B cell (primary cell): ENCODE results near the gene RNF212. TPM values are rescaled to one million over a fixed set of nuclear protein-coding genes. Genes with fewer than 3 reads are reported as not detected.

Source experiments
- ATAC-seq: fragments of 200-7000 bp; cut with Tn5 transposase; one replicate; pipeline ENCODE4 v1.10.0; 2021; ENCODE audit warnings: low read depth, mild to moderate bottlenecking, moderate number of reproducible peaks, moderate library complexity
- CTCF ChIA-PET: fragments of 350-600 bp; sonication (Branson Sonifier 250); formaldehyde crosslinking; loops from one replicate; lab custom pipeline; 2021; ENCODE audit warnings: antibody characterized with exemption, inconsistent platforms; lab: Charles Lee
- POLR2A ChIA-PET: fragments of 350-600 bp; sonication (Branson Sonifier 250); formaldehyde crosslinking; loops from one replicate; lab custom pipeline; 2021; ENCODE audit warnings: antibody characterized with exemption; lab: Charles Lee
- DNase-seq: peaks from one replicate; pipeline ENCODE4 v3.0.0; 2013
- H2AFZ ChIP-seq: 2 replicates; pipeline ENCODE4 v1.6.1; 2012; ENCODE audit warnings: mild to moderate bottlenecking, low read depth, low read length; ENCODE audit not compliant: insufficient read depth, poor library complexity, severe bottlenecking
- H3K27ac ChIP-seq, 2 donors: 1 replicate in 1 of 2; 2 replicates in 1 of 2; pipeline ENCODE4 v1.5.1; 2012 to 2013; ENCODE audit warnings: low read length in 2 of 2, mild to moderate bottlenecking in 2 of 2, moderate library complexity in 1 of 2
- H3K27me3 ChIP-seq, 4 experiments: fragments of 200-600 bp in 1 of 4; sonication (generic) in 1 of 4; replicated peaks in 1 of 4; 1 replicate in 2 of 4; 2 replicates in 2 of 4; pipeline versions ENCODE4 v1.6.1 to v1.7.0; 2013 to 2016; ENCODE audit warnings: low read length in 3 of 4, mild to moderate bottlenecking in 2 of 4, mixed read lengths in 1 of 4, moderate library complexity in 1 of 4; ENCODE audit not compliant: insufficient read depth in 4 of 4, control insufficient read depth in 3 of 4; ENCODE audit errors: control extremely low read depth in 1 of 4
- H3K36me3 ChIP-seq, 2 experiments: replicated peaks in 1 of 2; 1 replicate in 1 of 2; 2 replicates in 1 of 2; pipeline versions ENCODE4 v1.6.1 to v1.7.1; 2013; ENCODE audit warnings: low read length in 1 of 2; ENCODE audit not compliant: insufficient read depth in 2 of 2, control insufficient read depth in 1 of 2; ENCODE audit errors: control extremely low read depth in 1 of 2, extremely low read depth in 1 of 2
- H3K4me1 ChIP-seq, 2 donors: fragments of 200-600 bp in 1 of 2; sonication (generic) in 1 of 2; 1 replicate in 1 of 2; 2 replicates in 1 of 2; pipeline versions ENCODE4 v1.5.1 to v1.6.1; 2013 to 2017; ENCODE audit warnings: low read length in 2 of 2; ENCODE audit not compliant: control insufficient read depth in 2 of 2, insufficient read depth in 2 of 2
- H3K4me2 ChIP-seq: replicated peaks from 2 replicates; pipeline ENCODE3; 2012; ENCODE audit warnings: mild to moderate bottlenecking, low read depth, low read length; ENCODE audit not compliant: poor library complexity, severe bottlenecking
- H3K4me3 ChIP-seq, 5 experiments: fragments of 200-600 bp in 1 of 5; sonication (generic) in 1 of 5; 1 replicate in 3 of 5; 2 replicates in 2 of 5; pipeline versions ENCODE4 v1.5.1 to v1.7.0; 2011 to 2016; ENCODE audit warnings: low read length in 4 of 5, mild to moderate bottlenecking in 4 of 5, low read depth in 2 of 5, control low read depth in 1 of 5, moderate library complexity in 1 of 5; ENCODE audit not compliant: insufficient read depth in 1 of 5; ENCODE audit errors: control extremely low read depth in 1 of 5, extremely low read depth in 1 of 5
- H3K79me2 ChIP-seq: fragments of 200-600 bp; sonication (generic); one replicate; pipeline ENCODE4 v1.6.0; 2016; ENCODE audit warnings: low read length; ENCODE audit not compliant: control insufficient read depth, insufficient read depth
- H3K9ac ChIP-seq: fragments of 200-600 bp; sonication (generic); 2 replicates; pipeline ENCODE4 v1.6.1; 2017; ENCODE audit warnings: mild to moderate bottlenecking, low read length, moderate library complexity
- H3K9me3 ChIP-seq, 3 donors: one replicate each; pipeline versions ENCODE4 v1.6.1 to v1.7.1; 2013; ENCODE audit warnings: low read length in 2 of 3; ENCODE audit not compliant: control insufficient read depth in 2 of 3, insufficient read depth in 1 of 3; ENCODE audit errors: control extremely low read depth in 1 of 3
- H4K20me1 ChIP-seq: 2 replicates; pipeline ENCODE4 v1.6.0; 2012; ENCODE audit warnings: mild to moderate bottlenecking, low read length; ENCODE audit not compliant: insufficient read depth, control insufficient read depth, poor library complexity, severe bottlenecking
- H3K27ac Mint-ChIP-seq: one replicate; pipeline ENCODE4 v1.8.0; 2021; ENCODE audit warnings: mixed read lengths
- H3K27me3 Mint-ChIP-seq: one replicate; pipeline ENCODE4 v1.8.0; 2021; ENCODE audit warnings: mixed read lengths
- H3K4me1 Mint-ChIP-seq: one replicate; pipeline ENCODE4 v1.8.0; 2021; ENCODE audit warnings: mixed read lengths
- H3K4me3 Mint-ChIP-seq: one replicate; pipeline ENCODE4 v1.8.0; 2021; ENCODE audit warnings: mixed read lengths
- H3K9me3 Mint-ChIP-seq: one replicate; pipeline ENCODE4 v1.8.0; 2022; ENCODE audit warnings: mixed read lengths; ENCODE audit not compliant: insufficient read depth
- CTCF ChIP-seq: fragments of 200-600 bp; IDR thresholded peaks from one replicate; pipeline ENCODE4 v1.8.0; 2022; ENCODE audit warnings: antibody characterized with exemption, mild to moderate bottlenecking
- EZH2 ChIP-seq: IDR thresholded peaks from 2 replicates; pipeline ENCODE4 v1.6.1; 2012; ENCODE audit warnings: borderline replicate concordance, low read depth, mild to moderate bottlenecking, moderate library complexity, low read length; ENCODE audit not compliant: insufficient read depth, poor library complexity, severe bottlenecking
- WGBS: methylation state at CpG from one replicate; pipeline ENCODE4 v1.1.5; 2013; ENCODE audit warnings: missing lambda C conversion rate; ENCODE audit not compliant: insufficient coverage; 5-methylcytosine and 5-hydroxymethylcytosine counted together
- intact Hi-C: fragments of 100-400 bp; cut with micrococcal nuclease; formaldehyde crosslinking; loops from one replicate; pipeline ENCODE4 v1.10.0; 2022
- polyA plus RNA-seq: library from polyadenylated mRNA; depleted of rRNA; stranded (reverse); fragments of >200 nt; gene quantifications from 2 replicates; pipeline ENCODE4 v1.2.3, GENCODE V29; 2012
- total RNA-seq, 2 donors: library from RNA; stranded (reverse); fragments of 120-200 nt in 1 of 2; gene quantifications; 1 replicate in 1 of 2; 2 replicates in 1 of 2; pipeline versions ENCODE4 v1.2.3 to v1.2.4, GENCODE V29; 2013 to 2022

The RNF212 gene
- total and polyA plus RNA-seq, 2 donors (not counting 1 experiment from before 2014, with no cell fraction given): 2.1 to 5.9 TPM

- Mint-ChIP-seq H3K9me3 (no peaks in the 10 kb centered on the region), H3K4me3 (no peak overlapping the region), H3K4me1 (no peaks in the 10 kb centered on the region), H3K27ac (no peak overlapping the region), H3K27me3 (peaks cover 16% of the 10 kb centered on the region)
- TF ChIP-seq EZH2 (no peak), CTCF (no peak)
- no peak for DNase-seq
- ATAC-seq: no peak
- Histone ChIP-seq H3K79me2 (no peaks in the 10 kb centered on the region), H4K20me1 (no peaks in the 10 kb centered on the region), H3K27me3 (no peaks in the 10 kb centered on the region), H3K27ac (no peak overlapping the region), H3K9ac (no peak overlapping the region), H3K4me1 (no peaks in the 10 kb centered on the region), H3K36me3 (no peaks in the 10 kb centered on the region), H3K9me3 (no peaks in the 10 kb centered on the region), H3K4me2 (no peak overlapping the region), H3K4me3 (no peak overlapping the region), H2AFZ (no peak overlapping the region)
- ChIA-PET POLR2A (no interaction called here), CTCF (no interaction called here)
- intact Hi-C loops: no loop called here
- 75% methylated on average over 2 of the region's 4 CpGs for WGBS
These were observed 11.5 kb upstream of the RNF212 start for GRCh38 chr4:1124818-1125217.

GRCh38 chr4:1122505-1122904 is 9.1 kb upstream of the RNF212 start:
- no peaks in the 10 kb centered on the region for H3K9me3 ChIP-seq
- TF ChIP-seq EZH2 (no peak), CTCF (no peak)
- WGBS: 94% methylated on average over 2 of the region's 3 CpGs
- no peak overlapping the region for H2AFZ ChIP-seq
- H3K27ac ChIP-seq: no peak overlapping the region
- no peak overlapping the region for H3K4me3 ChIP-seq
- Mint-ChIP-seq H3K4me1 (no peaks in the 10 kb centered on the region), H3K4me3 (no peak overlapping the region), H3K9me3 (no peaks in the 10 kb centered on the region), H3K27ac (no peak overlapping the region), H3K27me3 (peaks cover 19% of the 10 kb centered on the region)
- intact Hi-C loops: no loop called here
- ChIA-PET POLR2A (no interaction called here), CTCF (interaction anchor here (1.4 kb wide), 1 partner anchor 233 kb away, joined by 3 read pairs; no protein-coding TSS in a partner anchor)
- DNase-seq (no peak), ATAC-seq (no peak)
- H3K4me1 ChIP-seq: no peaks in the 10 kb centered on the region
- H3K4me2 ChIP-seq: no peak overlapping the region
- no peaks in the 10 kb centered on the region for H4K20me1 ChIP-seq
- no peak overlapping the region for H3K9ac ChIP-seq
- no peaks in the 10 kb centered on the region for H3K27me3 ChIP-seq
- H3K79me2 ChIP-seq: no peaks in the 10 kb centered on the region
- H3K36me3 ChIP-seq: no peaks in the 10 kb centered on the region
